ENCODE results near the gene SELENOH.

DNA sequence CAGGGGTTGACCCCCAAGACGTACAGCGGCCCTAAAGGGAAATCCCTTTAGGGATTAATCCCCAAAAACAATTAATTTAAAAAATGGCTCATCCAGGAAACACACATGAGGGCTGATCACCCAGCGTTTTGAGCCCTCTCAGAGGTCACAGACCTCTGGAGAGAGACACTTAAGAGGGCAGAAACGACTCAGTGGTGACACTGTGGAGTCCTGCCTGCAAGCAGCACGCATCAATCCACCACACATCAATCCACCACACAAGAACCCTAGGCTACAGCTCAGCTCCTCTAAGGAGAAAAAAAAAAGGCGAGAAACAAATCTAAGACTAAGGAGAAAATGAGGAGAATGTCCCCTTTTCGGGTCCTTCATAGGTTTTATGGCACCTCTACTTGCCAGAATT lies 12.5 kb upstream of the SELENOH start:
- TF ChIP-seq, protein P1, sequence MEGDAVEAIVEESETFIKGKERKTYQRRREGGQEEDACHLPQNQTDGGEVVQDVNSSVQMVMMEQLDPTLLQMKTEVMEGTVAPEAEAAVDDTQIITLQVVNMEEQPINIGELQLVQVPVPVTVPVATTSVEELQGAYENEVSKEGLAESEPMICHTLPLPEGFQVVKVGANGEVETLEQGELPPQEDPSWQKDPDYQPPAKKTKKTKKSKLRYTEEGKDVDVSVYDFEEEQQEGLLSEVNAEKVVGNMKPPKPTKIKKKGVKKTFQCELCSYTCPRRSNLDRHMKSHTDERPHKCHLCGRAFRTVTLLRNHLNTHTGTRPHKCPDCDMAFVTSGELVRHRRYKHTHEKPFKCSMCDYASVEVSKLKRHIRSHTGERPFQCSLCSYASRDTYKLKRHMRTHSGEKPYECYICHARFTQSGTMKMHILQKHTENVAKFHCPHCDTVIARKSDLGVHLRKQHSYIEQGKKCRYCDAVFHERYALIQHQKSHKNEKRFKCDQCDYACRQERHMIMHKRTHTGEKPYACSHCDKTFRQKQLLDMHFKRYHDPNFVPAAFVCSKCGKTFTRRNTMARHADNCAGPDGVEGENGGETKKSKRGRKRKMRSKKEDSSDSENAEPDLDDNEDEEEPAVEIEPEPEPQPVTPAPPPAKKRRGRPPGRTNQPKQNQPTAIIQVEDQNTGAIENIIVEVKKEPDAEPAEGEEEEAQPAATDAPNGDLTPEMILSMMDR (optimal IDR thresholded peaks at IDR 0.05 in 1 of 3, IDR thresholded peaks at IDR 0.05 in 1 of 3, conservative IDR thresholded peaks at IDR 0.05 in 1 of 3; ENCODE audit: extremely low read depth in 1 of 3, insufficient read depth in 2 of 3, low read length in 3 of 3): no peak
- no peak for TF ChIP-seq EZH2 (IDR thresholded peaks at IDR 0.05; ENCODE audit: low read length)

Data from keratinocyte (primary cell).